HG02981 (cell line): ENCODE results near the gene CACUL1.
"Not testable (repeated sequence)": the region's sequence is repeated elsewhere in the genome, so short reads cannot be mapped to it uniquely, and the experiment has no call there.

Experiments used
- ATAC-seq: cut with Tn5 transposase; IDR thresholded peaks from one replicate; pipeline ENCODE4 v1.9.1; 2021; ENCODE audit warnings: mild to moderate bottlenecking, moderate library complexity; ENCODE audit not compliant: unreplicated experiment

CACUL1 gene

GRCh38 chr10:118658762-118659161 lies 96.0 kb downstream of the CACUL1 start:
- no peak for ATAC-seq

- ATAC-seq, result not testable (repeated sequence)
Observed at GRCh38 chr10:118658168-118658567, 96.6 kb downstream of the CACUL1 start.

- not testable (repeated sequence) for ATAC-seq
Observed at GRCh38 chr10:118645294-118645693, 109.5 kb downstream of the CACUL1 start.

GRCh38 chr10:118642228-118642627 lies 112.5 kb downstream of the CACUL1 start:
- ATAC-seq, result no peak

GRCh38 chr10:118638680-118639079 lies 116.1 kb downstream of the CACUL1 start:
- no peak for ATAC-seq

- no peak for ATAC-seq
Observed at GRCh38 chr10:118635674-118636402, 118.9 kb downstream of the CACUL1 start.

GRCh38 chr10:118633786-118634185 lies 121.0 kb downstream of the CACUL1 start:
- ATAC-seq, result no peak

- no peak for ATAC-seq
Observed at GRCh38 chr10:118629211-118629610, 125.6 kb downstream of the CACUL1 start.

GRCh38 chr10:118628397-118628796 lies 126.4 kb downstream of the CACUL1 start:
- ATAC-seq, result no peak

- ATAC-seq, result no peak
Observed at GRCh38 chr10:118626953-118627352, 127.8 kb downstream of the CACUL1 start.
